ENCODE measurements around the gene MEG3.

- no peak for TF ChIP-seq CTCF (IDR thresholded peaks at IDR 0.05)
- TF ChIP-seq, protein P1, sequence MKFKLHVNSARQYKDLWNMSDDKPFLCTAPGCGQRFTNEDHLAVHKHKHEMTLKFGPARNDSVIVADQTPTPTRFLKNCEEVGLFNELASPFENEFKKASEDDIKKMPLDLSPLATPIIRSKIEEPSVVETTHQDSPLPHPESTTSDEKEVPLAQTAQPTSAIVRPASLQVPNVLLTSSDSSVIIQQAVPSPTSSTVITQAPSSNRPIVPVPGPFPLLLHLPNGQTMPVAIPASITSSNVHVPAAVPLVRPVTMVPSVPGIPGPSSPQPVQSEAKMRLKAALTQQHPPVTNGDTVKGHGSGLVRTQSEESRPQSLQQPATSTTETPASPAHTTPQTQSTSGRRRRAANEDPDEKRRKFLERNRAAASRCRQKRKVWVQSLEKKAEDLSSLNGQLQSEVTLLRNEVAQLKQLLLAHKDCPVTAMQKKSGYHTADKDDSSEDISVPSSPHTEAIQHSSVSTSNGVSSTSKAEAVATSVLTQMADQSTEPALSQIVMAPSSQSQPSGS (CRISPR knock-in tag; IDR thresholded peaks at IDR 0.05; ENCODE audit: borderline replicate concordance, low read depth), result no peak
- TF ChIP-seq ATF1 (CRISPR knock-in tag; IDR thresholded peaks at IDR 0.05), result no peak
- no peak for TF ChIP-seq FOXJ3 (CRISPR knock-in tag; IDR thresholded peaks at IDR 0.05; ENCODE audit: borderline replicate concordance)
- no peak for TF ChIP-seq PRRX2 (CRISPR knock-in tag; IDR thresholded peaks at IDR 0.05)
- no peak for TF ChIP-seq NFYB (CRISPR knock-in tag; conservative IDR thresholded peaks at IDR 0.05; ENCODE audit: low read depth)
- TF ChIP-seq, protein P2, sequence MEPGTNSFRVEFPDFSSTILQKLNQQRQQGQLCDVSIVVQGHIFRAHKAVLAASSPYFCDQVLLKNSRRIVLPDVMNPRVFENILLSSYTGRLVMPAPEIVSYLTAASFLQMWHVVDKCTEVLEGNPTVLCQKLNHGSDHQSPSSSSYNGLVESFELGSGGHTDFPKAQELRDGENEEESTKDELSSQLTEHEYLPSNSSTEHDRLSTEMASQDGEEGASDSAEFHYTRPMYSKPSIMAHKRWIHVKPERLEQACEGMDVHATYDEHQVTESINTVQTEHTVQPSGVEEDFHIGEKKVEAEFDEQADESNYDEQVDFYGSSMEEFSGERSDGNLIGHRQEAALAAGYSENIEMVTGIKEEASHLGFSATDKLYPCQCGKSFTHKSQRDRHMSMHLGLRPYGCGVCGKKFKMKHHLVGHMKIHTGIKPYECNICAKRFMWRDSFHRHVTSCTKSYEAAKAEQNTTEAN (CRISPR knock-in tag; IDR thresholded peaks at IDR 0.05), result no peak
- no peak for TF ChIP-seq TEAD4 (CRISPR knock-in tag; IDR thresholded peaks at IDR 0.05)
- no peak for TF ChIP-seq MXD4 (CRISPR knock-in tag; IDR thresholded peaks at IDR 0.05; ENCODE audit: borderline replicate concordance)
- TF ChIP-seq, protein P3, sequence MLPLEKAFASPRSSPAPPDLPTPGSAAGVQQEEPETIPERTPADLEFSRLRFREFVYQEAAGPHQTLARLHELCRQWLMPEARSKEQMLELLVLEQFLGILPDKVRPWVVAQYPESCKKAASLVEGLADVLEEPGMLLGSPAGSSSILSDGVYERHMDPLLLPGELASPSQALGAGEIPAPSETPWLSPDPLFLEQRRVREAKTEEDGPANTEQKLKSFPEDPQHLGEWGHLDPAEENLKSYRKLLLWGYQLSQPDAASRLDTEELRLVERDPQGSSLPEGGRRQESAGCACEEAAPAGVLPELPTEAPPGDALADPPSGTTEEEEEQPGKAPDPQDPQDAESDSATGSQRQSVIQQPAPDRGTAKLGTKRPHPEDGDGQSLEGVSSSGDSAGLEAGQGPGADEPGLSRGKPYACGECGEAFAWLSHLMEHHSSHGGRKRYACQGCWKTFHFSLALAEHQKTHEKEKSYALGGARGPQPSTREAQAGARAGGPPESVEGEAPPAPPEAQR (CRISPR knock-in tag; IDR thresholded peaks at IDR 0.05), result no peak
- no peak for TF ChIP-seq FOXP4 (CRISPR knock-in tag; IDR thresholded peaks at IDR 0.05)
- no peak for TF ChIP-seq MAX (CRISPR knock-in tag; IDR thresholded peaks at IDR 0.05)
Measured at GRCh38 chr14:100802766-100803165, 23.2 kb upstream of the MEG3 start.
